Measurements from ENCODE around the gene CERS6. TPM values are rescaled to one million over a fixed set of nuclear protein-coding genes. Genes with fewer than 3 reads are reported as not detected.

CERS6 gene
- total RNA-seq, 1 experiment from 2014 or later: 45.9 TPM

DNA sequence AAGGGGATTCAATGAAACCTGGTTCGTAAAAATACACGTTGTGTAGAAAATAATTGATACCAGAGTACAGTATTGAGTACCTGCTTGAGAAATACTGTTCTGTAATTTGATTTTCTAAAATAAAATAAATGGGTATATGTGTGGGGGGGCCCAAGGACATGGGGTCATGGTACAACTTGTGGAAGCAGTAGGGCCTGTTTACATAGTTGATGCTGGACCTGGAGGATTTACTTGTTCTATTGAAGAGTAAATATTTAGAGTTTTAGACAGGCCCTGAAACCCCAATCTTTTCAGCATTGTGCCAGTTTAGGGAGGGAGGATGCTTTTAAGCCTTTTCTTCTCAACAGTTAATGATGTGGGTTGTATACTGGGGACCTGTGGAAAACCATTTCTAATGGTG lies 11.7 kb downstream of the CERS6 start:
- intact Hi-C loops (cut with micrococcal nuclease; ENCODE audit: unreplicated experiment): no loop called here
- H3K27ac Mint-ChIP-seq (ENCODE audit: unreplicated experiment): no peak overlapping the region
- no peaks in the 10 kb centered on the region for H3K9me3 Mint-ChIP-seq (ENCODE audit: low read depth, unreplicated experiment)
- BruUV-seq (replicated peaks): no TSS peak
- no peaks in the 10 kb centered on the region for H3K27me3 Mint-ChIP-seq (ENCODE audit: unreplicated experiment)
- no peak overlapping the region for H3K4me3 Mint-ChIP-seq (ENCODE audit: low read depth, unreplicated experiment)
- no peaks in the 10 kb centered on the region for H3K36me3 Mint-ChIP-seq (ENCODE audit: insufficient read depth, unreplicated experiment)
- peaks cover 47% of the 10 kb centered on the region for H3K4me1 Mint-ChIP-seq (ENCODE audit: low read depth, unreplicated experiment)
- TF ChIP-seq, protein P1, sequence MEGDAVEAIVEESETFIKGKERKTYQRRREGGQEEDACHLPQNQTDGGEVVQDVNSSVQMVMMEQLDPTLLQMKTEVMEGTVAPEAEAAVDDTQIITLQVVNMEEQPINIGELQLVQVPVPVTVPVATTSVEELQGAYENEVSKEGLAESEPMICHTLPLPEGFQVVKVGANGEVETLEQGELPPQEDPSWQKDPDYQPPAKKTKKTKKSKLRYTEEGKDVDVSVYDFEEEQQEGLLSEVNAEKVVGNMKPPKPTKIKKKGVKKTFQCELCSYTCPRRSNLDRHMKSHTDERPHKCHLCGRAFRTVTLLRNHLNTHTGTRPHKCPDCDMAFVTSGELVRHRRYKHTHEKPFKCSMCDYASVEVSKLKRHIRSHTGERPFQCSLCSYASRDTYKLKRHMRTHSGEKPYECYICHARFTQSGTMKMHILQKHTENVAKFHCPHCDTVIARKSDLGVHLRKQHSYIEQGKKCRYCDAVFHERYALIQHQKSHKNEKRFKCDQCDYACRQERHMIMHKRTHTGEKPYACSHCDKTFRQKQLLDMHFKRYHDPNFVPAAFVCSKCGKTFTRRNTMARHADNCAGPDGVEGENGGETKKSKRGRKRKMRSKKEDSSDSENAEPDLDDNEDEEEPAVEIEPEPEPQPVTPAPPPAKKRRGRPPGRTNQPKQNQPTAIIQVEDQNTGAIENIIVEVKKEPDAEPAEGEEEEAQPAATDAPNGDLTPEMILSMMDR (IDR thresholded peaks at IDR 0.05; ENCODE audit: unreplicated experiment): no peak
- no peak for DNase-seq
- CTCF ChIA-PET: no interaction called here

DNA sequence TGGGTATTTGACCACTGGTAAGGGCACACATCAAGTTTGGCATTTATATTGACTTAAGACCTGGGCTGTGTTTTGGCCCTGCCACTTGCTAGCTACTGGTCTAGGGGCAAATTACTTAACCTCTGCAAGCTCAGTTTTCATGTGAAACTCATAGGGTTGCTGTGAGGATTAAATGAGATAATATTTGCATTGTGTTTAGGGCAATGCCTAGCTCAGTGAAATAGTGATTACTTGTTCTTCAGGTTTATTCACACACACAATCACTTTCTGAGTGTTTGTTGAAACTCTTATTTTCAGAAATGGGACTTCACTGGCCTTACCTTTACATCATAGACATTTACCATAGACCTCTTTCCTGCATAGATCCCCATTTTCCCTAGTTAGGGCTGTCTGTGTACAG lies 12.3 kb downstream of the CERS6 start:
- TF ChIP-seq, protein P1 (IDR thresholded peaks at IDR 0.05; ENCODE audit: unreplicated experiment): no peak
- intact Hi-C loops (cut with micrococcal nuclease; ENCODE audit: unreplicated experiment): no loop called here
- no peaks in the 10 kb centered on the region for H3K27me3 Mint-ChIP-seq (ENCODE audit: unreplicated experiment)

DNA sequence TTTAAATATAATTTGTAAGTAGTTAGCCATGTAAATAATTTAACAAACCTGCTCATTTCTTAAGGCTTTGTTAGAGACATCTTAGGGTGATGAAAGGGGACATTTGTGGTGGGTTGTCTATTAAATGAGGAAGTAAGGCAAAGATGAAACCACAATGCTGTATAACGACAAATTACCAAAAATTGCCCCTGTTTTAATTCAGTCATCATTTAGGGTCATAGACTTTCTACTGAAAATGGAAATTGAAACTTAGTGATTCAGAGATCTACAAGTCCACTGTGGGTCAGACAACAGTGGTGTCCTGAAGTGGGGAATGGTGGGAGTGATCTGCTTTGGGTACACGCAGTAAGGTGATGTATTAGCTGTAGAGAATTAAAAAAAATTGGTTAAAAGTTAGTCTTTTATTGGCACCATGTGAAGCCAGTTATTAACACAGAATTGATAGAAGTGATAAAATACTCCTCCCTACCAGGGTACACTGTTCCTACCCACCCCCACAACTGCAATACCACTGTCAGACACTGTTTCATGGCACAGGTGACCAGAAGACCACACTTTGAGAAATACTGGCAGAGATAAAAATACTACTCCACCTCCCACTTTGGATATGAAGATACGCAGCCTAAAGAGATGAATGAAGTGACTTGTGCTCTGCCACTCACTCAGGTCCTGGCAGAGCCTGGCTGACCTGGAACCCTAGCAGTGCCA lies 13.4 kb downstream of the CERS6 start:
- intact Hi-C loops (cut with micrococcal nuclease; ENCODE audit: unreplicated experiment): no loop called here
- H3K9me3 Mint-ChIP-seq (ENCODE audit: low read depth, unreplicated experiment): no peaks in the 10 kb centered on the region
- TF ChIP-seq, protein P1 (IDR thresholded peaks at IDR 0.05; ENCODE audit: unreplicated experiment): no peak
- H3K36me3 Mint-ChIP-seq (ENCODE audit: insufficient read depth, unreplicated experiment): no peaks in the 10 kb centered on the region
- peaks cover 47% of the 10 kb centered on the region for H3K4me1 Mint-ChIP-seq (ENCODE audit: low read depth, unreplicated experiment)
- H3K4me3 Mint-ChIP-seq (ENCODE audit: low read depth, unreplicated experiment): no peak overlapping the region
- DNase-seq: no peak
- no TSS peak for BruUV-seq (replicated peaks)
- H3K27ac Mint-ChIP-seq (ENCODE audit: unreplicated experiment): no peak overlapping the region
- H3K27me3 Mint-ChIP-seq (ENCODE audit: unreplicated experiment): no peaks in the 10 kb centered on the region
- CTCF ChIA-PET: no interaction called here

More for the DNA sequence above, 12.3 kb downstream of the CERS6 start:
- Mint-ChIP-seq H3K27ac (ENCODE audit: unreplicated experiment) (no peak overlapping the region), H3K36me3 (ENCODE audit: insufficient read depth, unreplicated experiment) (no peaks in the 10 kb centered on the region), H3K4me1 (ENCODE audit: low read depth, unreplicated experiment) (peaks cover 47% of the 10 kb centered on the region), H3K4me3 (ENCODE audit: low read depth, unreplicated experiment) (no peak overlapping the region), H3K9me3 (ENCODE audit: low read depth, unreplicated experiment) (no peaks in the 10 kb centered on the region)
- no peak for DNase-seq
- CTCF ChIA-PET: no interaction called here
- BruUV-seq (replicated peaks): no TSS peak

DNA sequence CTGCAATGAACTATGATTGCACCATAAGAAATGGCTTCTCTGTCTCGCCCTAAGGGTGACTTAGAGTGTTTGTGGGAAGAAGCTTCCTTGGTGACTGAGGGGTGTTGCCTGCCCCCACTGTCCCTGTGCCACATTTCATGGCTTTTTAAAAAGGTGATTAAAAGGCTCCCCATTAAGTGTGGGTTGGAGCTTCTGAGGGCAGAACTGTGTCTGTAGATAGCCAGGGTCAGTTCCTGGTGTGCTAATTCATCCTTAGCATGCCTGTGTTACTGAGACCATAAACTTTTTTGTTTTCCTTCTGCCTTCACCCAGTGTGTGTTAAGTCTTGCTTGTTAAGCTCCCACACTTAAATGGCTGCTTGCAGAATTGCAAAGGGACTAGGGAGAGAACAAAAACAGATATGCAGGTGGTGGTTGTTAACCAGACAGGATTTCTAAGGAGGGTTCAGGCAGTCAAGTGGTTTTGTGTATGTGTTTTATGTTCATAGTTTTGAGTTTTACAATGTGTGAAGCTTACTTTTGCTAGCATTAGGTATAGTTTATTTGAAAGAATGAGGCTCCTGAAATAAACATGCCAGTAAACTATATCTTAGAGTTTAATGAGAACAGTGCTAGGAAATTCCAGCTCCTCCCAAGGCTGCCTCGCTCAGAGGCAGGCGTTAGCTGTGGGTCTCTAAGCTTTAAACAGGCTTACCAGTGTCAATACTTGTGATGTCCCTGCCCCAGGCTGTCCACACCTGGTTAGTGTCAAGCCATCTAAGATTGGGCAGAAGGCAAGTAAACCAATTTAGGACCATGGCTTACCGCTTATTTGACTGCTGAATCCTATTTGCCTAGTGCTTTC lies 14.5 kb downstream of the CERS6 start:
- no peak overlapping the region for H3K4me3 Mint-ChIP-seq (ENCODE audit: low read depth, unreplicated experiment)
- CTCF ChIA-PET: interaction anchor here (0.6 kb wide), 1 partner anchor 415 kb away, joined by 6 read pairs; no protein-coding TSS in a partner anchor
- H3K9me3 Mint-ChIP-seq (ENCODE audit: low read depth, unreplicated experiment): no peaks in the 10 kb centered on the region
- DNase-seq: no peak
- peaks cover 40% of the 10 kb centered on the region for H3K4me1 Mint-ChIP-seq (ENCODE audit: low read depth, unreplicated experiment)
- no TSS peak for BruUV-seq (replicated peaks)
- H3K27me3 Mint-ChIP-seq (ENCODE audit: unreplicated experiment): no peaks in the 10 kb centered on the region
- H3K36me3 Mint-ChIP-seq (ENCODE audit: insufficient read depth, unreplicated experiment): no peaks in the 10 kb centered on the region
- no peak overlapping the region for H3K27ac Mint-ChIP-seq (ENCODE audit: unreplicated experiment)
- intact Hi-C loops (cut with micrococcal nuclease; ENCODE audit: unreplicated experiment): no loop called here
- TF ChIP-seq, protein P1 (IDR thresholded peaks at IDR 0.05; ENCODE audit: unreplicated experiment): no peak
